GM04504 (cell line): Measurements from ENCODE around the gene ZNF282.
"Not testable (repeated sequence)": the region's sequence is repeated elsewhere in the genome, so short reads cannot be mapped to it uniquely, and the experiment has no call there.

ENCODE experiments used
- DNase-seq: peaks from one replicate; pipeline ENCODE4 v3.0.0-alpha.2; 2012; ENCODE audit warnings: low read depth

Gene ZNF282

DNA sequence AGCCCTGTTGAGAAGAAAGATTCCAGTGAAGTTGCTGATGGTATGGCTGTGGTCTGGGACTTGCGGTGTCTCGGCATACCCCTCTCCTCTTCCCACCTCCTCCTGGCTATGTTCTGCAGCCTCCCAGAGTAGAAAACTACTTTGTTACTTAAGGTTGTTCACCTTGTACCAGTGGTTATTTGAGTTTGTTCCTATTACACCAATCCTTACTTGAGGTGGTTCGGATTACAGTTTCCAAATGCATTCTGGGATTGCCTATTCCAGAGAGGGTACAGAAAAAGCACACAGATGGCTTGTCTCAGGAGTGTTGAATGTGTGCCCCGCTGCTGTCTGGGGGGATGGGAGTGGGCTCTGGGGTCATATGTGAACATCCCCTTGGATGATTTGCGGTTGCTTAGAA, 59.8 kb downstream of the ZNF282 start:
- DNase-seq = no peak

DNA sequence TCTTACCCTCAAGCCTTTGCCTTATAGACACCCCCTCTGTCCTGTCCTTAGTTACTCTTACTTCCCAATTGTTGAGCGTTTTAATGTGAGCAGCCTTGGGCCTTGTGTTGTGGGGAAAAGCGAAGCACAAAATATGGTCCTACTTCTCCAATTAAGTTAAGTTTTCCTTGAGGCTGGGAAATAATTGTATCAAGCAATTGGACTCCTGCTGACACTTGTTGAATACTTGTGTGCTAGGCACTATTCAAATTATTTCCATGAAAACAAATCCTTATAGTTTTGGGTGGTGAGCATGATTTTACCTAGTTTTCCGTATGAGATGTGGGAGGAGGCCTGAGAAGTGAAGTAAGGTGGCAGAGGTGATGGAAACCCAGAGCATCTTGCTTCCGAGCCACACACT, 61.2 kb downstream of the ZNF282 start:
- DNase-seq = no peak

DNA sequence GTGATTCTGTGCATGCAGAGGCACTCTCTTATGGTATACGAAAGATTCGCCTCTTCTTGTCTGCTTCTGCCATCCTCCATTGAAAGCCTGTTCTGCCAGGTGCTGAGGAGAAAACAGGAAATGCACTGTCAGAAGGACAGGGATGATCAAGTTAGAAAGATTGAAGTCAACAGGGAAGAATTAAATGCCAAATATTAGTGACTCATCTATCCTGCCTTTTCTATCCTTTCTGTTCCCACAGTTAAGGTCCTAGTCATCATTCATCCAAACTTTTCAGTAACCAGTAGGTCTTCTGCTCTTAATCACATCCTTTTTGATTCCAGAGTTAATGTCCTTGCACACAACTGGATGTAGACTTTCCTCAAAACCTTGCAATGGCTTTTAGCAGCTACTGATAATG, 61.8 kb downstream of the ZNF282 start:
- no peak for DNase-seq

DNA sequence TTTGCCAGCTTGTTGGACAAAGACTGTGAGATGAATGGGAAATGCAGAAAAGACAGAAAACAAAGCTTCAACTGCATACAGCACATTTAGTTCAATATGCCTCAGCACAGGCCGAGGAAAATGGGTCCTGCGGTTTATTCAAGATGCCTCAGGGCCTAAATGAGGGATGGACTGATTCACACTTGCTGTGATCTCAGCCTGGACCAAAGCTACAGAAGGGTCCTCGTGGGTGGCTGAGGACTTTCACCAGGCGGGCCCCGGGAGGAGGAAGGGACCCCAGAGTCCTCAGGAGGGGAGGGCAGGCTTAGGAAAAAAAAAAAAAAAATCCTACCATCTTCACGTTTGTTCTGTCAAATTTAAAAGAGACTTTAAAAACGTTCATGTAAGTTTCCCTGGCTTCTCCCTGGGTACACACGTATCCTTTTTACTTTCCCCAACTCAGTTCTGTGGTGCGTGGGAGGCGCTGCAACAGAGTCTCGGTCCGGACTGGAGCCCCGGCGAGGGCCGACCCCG, 66.0 kb downstream of the ZNF282 start:
- peak; percentile 28 for DNase-seq

DNA sequence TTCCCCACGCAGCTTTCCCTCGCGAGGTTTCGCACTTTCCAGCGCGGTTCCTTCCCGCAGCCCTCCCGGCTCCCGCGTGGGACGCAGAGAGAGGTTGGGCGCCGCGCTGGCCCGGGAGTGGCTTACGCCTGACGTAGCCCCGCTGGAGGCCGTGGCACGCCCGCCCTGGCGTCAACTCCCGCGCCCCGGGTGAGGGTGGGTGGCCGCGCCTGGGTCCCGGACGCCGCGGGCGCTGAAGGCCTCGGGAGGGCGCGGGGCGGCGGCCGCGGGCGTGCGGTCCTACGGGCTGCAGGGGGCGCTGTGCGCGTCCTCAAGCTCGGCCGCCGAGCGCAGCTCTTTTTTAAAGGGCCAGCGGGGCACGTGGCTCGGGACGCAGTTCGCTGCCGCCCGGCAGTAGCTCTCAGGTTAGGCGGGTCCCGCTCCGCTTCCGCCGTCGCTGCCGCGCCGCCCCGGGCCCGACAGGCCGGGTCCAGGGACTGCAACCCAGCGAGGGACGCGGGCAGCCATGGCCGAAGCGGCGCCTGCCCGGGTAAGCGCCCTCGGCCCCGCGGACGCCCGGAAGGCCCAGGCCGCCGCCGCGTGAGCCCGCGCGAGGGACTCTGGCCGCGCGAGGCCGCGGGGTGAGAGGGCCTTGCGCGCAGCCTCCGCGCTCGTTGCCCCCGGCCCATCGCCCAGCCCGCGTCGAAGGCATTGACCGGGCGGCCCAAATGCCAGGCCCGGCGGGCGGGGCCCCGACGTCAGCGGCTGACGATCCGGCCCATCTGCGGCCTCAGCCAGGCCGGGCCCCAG, 66.7 kb downstream of the ZNF282 start, which contains the start of gene ZNF783:
TSS of gene ZNF783 (plus strand) at position 368 of the 789 bp plus-strand sequence. CDS start at position 506, 138 bp downstream.
- peak; percentile 80 for DNase-seq

- no peak for DNase-seq
Measured at GRCh38 chr7:149266451-149266850, 71.1 kb downstream of the ZNF282 start.

GRCh38 chr7:149267733-149268132, 72.4 kb downstream of the ZNF282 start:
- no peak for DNase-seq

GRCh38 chr7:149274424-149274823, 79.1 kb downstream of the ZNF282 start:
- DNase-seq = not testable (repeated sequence)
